ENCODE measurements around the gene CLSTN2.

DNA sequence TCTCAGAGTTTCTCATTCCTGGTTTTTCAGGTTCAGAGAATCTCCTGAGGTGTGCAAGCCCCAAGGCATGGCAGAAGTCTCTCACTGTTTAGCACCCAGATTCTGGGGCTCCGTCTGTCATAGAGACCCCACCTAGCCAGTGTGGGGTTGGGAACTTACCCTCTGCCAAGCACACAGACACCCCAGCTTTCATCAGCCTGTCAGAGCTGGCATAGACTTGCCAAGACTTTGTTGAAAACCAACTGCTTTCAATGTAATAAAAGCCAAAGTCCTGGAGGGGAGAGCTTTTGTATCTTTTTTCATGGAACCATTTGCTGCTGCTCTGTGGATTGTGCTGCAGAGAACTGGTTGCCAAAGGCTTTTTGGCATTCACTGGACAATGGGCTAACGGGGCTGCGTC is 401.5 kb downstream of the CLSTN2 start:
- TF ChIP-seq CTCF (IDR thresholded peaks at IDR 0.05) (no peak), POLR2A (IDR thresholded peaks at IDR 0.05) (no peak)
